HL-60/S4 treated with retinoic acid at 250 ng/mL for 4 days and 3 days (cell line): Measurements from ENCODE around the gene FCHO1.
"Not testable (repeated sequence)": the region's sequence is repeated elsewhere in the genome, so short reads cannot be mapped to it uniquely, and the experiment has no call there.

ENCODE experiments used
- in situ Hi-C: fragments of 300-500 bp; cut with MboI; formaldehyde crosslinking; loops from 2 replicates; pipeline ENCODE4 v1.7.0; 2022; ENCODE audit warnings: low sequenced_read_pairs

FCHO1 gene

GRCh38 chr19:17788632-17789031, 37.4 kb downstream of the FCHO1 start:
- in situ Hi-C loops = no loop called here

GRCh38 chr19:17790059-17790780, 38.9 kb downstream of the FCHO1 start:
- in situ Hi-C loops = no loop called here

DNA sequence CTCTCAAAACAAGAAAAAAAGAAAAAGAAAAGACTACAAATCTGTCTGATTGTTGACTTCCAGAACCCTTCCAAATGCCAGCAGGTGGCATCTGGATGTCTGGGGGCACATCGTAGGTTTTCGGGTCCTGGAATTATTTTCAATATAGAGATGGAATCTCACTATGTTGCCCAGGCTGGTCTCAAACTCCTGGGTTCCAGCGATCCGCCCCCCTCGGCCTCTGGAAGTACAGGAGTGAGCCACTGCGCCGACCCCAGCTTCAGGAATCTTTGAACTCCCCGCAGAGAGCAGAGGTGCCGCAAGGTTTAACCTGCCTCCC, 43.1 kb downstream of the FCHO1 start:
- in situ Hi-C loops = no loop called here

GRCh38 chr19:17794731-17795494, 43.6 kb downstream of the FCHO1 start, which contains the start of gene B3GNT3:
Gene B3GNT3, plus strand, starts transcription at chr19:17795138. Its CDS starts 12,670 bp downstream, at chr19:17807808.
- in situ Hi-C loops = no loop called here

DNA sequence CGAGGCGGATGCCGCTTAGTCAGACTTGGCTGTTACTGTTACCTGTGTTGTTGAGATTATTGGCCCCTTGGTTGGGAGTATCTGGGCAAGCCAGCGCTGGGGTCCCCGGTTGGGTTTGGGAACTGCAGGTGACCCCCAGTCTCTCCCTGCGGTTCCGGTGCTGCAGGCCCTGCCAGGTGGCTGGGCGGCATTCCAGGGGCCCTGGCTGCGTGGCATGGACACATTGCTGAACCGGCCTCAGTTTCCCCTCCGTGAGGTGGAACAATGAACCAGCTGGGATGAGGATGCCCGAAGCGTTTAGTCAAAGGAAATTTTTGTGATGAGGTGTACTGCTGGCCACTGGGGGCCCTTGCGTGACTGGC, 44.2 kb downstream of the FCHO1 start:
- in situ Hi-C loops = no loop called here

- in situ Hi-C loops = no loop called here
Measured at GRCh38 chr19:17796013-17796837, 44.9 kb downstream of the FCHO1 start.

DNA sequence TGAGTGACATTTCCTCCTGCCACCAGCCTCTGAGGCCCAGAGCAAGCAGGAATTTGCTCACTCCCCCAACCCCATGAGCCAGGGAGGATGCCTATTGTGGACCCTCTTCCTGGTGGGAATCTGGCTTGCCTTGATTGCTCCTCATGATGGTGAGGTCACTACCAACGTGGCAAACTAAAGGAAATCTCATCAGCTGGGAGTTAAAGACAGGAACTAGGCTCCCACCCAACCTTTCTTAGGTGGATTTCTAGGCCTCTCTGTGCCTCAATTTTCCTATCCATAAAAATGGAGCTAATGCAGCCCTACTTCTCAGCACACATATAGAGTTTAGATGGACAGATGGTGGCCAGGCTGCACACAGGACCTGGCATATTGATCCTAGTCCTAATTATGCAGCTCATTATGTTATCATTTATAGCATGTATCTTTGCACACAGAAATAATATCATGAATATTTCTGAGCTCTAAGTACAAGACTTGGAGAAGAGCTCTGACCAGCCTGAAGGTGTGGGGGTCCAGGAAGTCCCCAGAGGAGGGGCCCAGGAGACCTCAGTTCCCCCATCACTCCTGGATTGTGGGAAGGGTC, 45.7 kb downstream of the FCHO1 start:
- in situ Hi-C loops = no loop called here

- in situ Hi-C loops = no loop called here
Measured at GRCh38 chr19:17797424-17798201, 46.3 kb downstream of the FCHO1 start.

GRCh38 chr19:17798599-17798998, 47.3 kb downstream of the FCHO1 start:
- in situ Hi-C loops = not testable (repeated sequence)

DNA sequence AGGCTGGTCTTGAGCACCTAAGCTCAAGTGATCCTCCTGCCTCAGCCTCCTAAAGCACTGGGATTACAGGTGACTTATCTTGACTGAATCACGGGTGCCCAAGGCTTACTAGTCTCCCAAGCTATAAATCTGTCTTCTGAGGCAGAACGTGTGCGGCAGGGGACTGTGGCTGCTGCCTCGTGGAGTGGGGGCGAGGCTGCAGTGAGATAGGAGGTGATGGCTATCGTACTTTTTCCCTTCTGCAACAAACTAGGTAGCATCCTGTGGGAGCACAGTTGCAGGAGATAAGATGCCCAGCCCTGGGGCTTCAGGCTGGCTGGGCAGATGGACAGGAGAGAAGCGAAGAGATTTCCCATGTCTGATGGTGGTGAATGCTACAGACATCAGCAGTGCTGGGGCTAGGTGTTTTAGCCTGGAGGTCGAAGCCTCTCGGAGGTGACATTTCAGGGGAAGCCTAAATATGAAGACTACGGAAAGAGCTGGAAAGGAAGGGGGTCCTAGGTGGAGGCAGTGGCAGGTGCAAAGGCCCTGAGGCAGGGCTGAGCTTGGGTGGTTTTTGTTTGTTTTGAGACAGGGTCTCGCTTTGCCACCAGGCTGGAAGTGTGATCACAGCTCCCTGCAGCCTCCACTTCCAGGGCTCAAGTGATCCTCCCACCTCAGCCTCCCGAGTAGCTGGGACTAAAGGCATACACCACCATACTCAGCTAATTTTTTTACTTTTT, 51.0 kb downstream of the FCHO1 start:
- in situ Hi-C loops = no loop called here

- in situ Hi-C loops = no loop called here
Measured at GRCh38 chr19:17803264-17803896, 52.1 kb downstream of the FCHO1 start.

DNA sequence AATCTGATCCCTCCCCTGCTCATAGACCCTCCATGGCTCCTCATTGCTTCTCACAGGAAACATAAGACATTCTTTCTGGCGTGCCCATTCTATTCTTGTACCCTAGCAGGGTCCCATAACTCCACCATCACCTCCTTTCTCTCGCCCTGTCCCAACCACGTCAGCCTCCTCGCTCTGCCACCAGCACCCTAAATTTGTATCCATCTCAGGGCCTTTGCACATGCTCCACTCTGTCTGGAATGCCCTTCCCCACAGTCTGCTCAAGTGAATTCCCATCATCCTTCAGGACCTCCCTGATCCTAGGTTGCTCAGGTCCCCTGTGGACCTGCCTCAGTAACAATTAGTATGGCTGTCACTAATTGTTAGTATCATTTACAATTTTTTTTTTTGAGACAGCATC, 54.1 kb downstream of the FCHO1 start:
- in situ Hi-C loops = no loop called here

- in situ Hi-C loops = no loop called here
Measured at GRCh38 chr19:17806945-17807344, 55.7 kb downstream of the FCHO1 start.

DNA sequence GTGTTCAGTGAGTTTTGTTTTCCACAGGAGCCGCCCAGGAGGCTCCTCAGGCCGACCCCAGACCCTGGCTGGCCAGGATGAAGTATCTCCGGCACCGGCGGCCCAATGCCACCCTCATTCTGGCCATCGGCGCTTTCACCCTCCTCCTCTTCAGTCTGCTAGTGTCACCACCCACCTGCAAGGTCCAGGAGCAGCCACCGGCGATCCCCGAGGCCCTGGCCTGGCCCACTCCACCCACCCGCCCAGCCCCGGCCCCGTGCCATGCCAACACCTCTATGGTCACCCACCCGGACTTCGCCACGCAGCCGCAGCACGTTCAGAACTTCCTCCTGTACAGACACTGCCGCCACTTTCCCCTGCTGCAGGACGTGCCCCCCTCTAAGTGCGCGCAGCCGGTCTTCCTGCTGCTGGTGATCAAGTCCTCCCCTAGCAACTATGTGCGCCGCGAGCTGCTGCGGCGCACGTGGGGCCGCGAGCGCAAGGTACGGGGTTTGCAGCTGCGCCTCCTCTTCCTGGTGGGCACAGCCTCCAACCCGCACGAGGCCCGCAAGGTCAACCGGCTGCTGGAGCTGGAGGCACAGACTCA, 56.5 kb downstream of the FCHO1 start:
- in situ Hi-C loops = no loop called here

GRCh38 chr19:17811103-17811502, 59.8 kb downstream of the FCHO1 start:
- in situ Hi-C loops = no loop called here

GRCh38 chr19:17811681-17812080, 60.4 kb downstream of the FCHO1 start:
- in situ Hi-C loops = no loop called here

DNA sequence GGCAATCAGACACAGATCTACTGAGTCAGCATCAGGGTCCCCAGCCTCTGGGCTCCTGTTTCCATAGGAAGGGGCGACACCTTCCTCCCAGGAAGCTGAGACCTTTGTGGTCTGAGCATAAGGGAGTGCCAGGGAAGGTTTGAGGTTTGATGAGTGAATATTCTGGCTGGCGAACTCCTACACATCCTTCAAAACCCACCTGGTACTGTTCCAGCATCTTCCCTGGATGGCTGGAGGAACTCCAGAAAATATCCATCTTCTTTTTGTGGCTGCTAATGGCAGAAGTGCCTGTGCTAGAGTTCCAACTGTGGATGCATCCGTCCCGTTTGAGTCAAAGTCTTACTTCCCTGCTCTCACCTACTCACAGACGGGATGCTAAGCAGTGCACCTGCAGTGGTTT, 60.8 kb downstream of the FCHO1 start:
- in situ Hi-C loops = no loop called here

- in situ Hi-C loops = no loop called here
Measured at GRCh38 chr19:17817668-17818363, 66.5 kb downstream of the FCHO1 start.
